Kidney capillary endothelial cell (primary cell): Measurements from ENCODE around the gene ITPK1.
A peak's percentile ranks its signal among the peaks of the same experiment; 100 is the strongest.

Source experiments
- DNase-seq: peaks from one replicate; pipeline ENCODE4 v3.0.0-alpha.2; 2018; ENCODE audit warnings: low spot score

Gene ITPK1

DNA sequence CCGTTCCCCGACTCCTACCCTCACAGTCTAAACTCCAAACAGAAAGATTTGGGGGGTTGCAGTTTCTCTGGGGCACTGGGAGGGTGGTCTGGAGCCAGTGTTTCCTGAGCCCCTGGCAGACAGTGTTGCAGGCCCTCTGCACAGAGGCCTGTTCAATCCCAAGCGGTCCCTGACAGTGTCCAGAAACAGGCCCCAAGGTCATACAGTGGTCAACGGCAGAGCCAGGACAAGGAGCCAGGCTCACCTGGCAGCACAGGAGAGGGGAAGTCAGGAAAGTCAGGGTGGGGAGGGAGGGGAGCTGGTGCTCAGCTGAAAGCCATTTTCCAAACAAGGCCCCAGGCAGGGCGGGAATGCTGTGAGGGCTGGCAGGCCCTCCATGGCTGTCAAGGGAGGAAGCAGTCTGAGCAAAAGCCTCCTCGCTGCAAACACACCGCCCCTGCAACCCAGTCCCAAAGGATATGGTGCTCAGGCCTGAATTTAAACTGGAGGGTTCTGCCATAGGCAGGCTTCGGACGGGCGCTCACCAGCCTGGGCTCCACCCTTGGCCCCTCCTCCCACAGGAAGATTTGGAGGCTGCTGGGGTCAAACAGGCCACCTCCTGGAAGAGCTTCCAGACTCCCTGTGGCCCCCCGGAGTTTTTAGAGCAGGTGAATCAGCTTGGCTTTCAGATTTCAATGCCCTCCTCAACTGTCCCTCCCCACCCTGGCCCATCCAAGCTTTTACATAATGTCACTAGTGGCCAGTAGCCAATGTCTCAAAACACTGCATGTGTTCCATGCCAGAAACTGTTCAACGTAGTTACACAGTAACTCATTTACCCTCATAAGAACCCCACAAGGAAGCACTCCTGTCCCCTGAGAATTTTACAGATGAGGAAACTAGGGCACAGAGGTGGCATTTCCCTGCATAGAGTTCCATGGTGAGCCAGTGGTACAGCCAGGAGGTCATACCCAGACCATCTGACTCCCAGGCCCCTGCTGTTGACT is 151.3 kb downstream of the ITPK1 start:
- no peak for DNase-seq

GRCh38 chr14:92963301-92964123 is 152.2 kb downstream of the ITPK1 start:
- DNase-seq, result no peak

- DNase-seq, result no peak
These were observed 153.0 kb downstream of the ITPK1 start for GRCh38 chr14:92962831-92963095.

GRCh38 chr14:92962031-92962830 is 153.5 kb downstream of the ITPK1 start:
- no peak for DNase-seq

DNA sequence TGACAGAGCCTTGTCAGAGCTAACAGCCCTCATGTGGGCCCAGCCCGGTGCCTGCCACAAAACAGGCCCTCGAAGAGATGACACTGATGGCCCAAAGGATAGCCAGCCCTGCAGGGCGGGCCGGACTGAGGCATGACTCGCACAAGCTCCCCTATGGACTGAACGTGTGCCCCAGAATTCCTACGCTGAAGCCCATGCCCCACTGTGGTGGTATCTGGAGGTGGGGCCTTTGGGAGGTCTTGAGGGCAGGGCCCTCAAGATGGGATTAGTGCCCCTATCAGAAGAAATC is 154.2 kb downstream of the ITPK1 start:
- DNase-seq, result no peak

GRCh38 chr14:92960706-92961566 is 154.8 kb downstream of the ITPK1 start:
- peak; percentile 74 for DNase-seq

DNA sequence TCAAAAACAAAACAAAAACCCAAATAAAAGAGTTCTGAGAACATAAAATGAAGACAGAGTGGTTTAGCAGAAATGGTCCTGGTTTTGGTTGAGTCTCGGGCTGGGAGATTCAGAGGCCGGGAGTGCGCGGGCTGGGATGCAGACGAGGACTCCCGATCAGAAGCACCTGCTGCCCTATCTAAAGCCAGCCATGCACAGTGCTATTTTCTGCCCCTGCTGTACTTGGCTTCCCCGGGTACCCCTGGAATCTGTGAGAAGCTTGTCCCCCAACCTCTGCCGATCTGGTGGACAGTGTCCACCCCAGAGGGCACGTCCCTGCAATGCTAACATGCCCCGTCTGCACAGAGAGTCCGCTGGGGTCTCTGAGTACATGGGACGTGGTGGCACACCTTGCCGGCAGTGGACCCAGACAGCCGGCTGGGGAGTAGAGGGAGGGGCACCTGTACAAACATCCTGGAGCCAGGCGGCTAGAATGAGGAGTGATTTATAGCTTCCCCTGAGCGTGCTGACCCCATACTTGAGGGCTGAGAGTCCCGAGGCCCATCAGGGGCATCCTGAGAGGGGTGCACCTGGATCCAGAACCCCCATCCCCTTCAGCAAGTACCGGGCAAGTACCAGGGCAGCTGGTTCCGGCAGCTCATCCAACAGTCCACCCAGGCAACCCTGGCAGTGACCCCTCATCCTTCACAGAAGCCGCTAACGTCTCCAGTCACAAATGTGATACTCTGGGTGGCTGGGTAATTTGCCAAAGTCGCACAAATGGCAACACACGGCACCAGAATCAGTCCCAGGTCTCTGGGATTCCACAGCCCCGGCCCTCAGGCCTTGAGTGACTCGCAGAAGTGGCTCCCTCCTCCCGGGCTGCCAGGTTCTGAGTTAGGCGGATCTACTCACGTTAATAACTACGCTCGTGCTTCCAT is 155.7 kb downstream of the ITPK1 start:
- DNase-seq, result no peak

- DNase-seq, result no peak
These were observed 156.6 kb downstream of the ITPK1 start for GRCh38 chr14:92959189-92959531.

GRCh38 chr14:92958373-92959188 is 157.1 kb downstream of the ITPK1 start:
- DNase-seq, result no peak

GRCh38 chr14:92956961-92957360 is 158.8 kb downstream of the ITPK1 start:
- DNase-seq, result no peak

GRCh38 chr14:92955381-92955780 is 160.3 kb downstream of the ITPK1 start:
- no peak for DNase-seq

DNA sequence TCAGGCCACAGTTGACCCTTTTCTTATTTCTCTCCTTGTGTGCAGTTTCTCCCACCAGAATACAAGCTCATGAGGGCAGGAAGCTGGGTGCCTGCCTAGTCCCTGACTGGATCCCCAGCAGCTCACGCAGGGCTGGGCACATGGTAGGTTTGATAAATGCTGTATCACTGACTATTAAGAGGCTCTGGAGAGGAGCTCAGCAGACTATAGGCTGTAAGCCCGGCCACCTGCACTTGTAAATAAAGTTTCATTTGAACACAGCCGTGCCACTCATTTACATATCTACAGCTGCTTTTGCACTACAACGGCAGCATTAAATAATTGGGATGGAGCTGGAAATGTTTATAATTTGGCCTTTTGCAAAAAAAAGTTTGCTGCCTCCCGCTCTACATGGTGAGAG is 160.8 kb downstream of the ITPK1 start:
- DNase-seq, result no peak

GRCh38 chr14:92953526-92953925 is 162.2 kb downstream of the ITPK1 start:
- DNase-seq, result no peak

DNA sequence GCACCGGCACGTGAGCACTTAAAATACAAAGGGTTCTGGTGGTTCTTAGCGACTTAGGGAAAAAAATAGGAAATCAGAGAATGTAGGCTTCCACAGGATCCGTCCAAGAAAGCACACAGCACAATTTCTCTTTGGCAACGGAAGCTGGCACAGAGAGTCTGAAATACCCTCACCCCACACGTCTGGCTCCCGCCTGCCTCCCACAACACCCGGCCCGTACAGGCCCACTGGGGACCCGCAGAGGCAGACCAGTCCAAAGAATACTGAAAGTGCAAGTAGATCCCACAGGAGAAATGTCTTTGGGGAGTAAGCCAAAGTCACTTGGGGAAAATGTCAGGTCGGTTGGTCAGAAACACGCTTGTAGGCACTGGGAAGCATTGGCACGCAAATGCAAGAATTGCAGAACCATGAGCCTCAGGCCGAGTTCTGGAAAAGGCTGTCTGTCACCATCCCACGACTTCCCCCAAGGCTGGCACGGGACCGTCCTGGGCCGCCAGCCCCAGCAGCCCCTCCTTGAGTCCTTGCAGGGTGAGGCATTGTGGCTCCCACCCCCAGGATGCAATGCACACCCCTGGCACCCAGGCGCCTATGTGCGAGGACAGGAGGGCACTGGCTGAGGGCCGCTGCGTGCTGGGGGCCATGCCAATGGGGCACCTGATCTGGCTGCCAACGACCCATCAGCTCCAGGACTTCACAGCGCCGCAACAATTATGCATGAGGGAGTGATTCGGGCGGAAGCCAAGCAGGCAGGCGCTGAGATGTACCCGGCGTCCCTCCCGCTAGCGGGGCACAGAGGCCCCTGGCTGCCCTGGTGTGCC is 163.0 kb downstream of the ITPK1 start:
- no peak for DNase-seq

DNA sequence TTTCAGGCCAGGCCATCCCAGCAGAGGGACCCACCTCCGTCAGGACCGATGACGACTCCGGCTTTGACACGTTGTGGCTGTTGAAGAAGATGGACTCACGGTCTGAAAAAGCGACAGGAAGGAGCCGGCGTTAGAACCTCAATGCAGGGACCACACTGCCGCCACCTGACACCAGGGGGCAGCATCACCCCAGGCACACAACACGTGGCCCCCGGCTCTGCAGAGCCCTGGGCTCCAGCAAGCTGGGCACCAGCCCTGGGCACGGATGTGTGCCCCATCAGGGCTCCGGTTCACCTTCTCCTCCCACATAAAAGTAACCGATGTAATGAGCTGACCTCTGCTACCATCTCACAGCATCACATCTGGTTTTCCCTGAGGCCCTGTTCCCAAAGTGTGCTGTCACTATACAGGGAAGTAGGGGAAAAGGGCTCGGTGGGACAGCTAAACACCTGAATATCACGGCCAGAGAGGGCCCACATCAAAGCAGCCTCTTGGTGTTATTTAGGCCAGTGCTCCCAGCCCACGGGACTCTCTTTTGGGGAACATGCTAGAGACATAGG is 163.7 kb downstream of the ITPK1 start:
- DNase-seq, result peak; percentile 64

DNA sequence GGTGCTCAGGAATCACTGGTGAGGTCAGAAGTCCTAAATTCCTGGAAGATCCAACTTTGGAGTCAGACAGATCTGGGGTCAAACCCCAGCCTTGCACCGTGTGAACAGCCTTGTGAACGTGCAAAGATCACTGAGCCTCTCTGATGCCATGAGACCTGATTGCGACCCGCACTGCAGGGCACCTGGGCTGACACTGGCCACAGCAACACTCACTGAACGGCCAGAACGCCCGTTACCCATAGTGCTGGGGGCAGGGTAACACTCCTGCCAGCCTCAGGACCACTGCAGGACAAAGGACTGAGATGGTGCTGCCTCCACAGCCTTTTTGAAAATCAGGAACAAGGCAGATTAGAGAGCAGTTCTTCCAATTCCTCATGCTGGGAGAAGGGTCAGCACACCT is 164.5 kb downstream of the ITPK1 start:
- no peak for DNase-seq

DNA sequence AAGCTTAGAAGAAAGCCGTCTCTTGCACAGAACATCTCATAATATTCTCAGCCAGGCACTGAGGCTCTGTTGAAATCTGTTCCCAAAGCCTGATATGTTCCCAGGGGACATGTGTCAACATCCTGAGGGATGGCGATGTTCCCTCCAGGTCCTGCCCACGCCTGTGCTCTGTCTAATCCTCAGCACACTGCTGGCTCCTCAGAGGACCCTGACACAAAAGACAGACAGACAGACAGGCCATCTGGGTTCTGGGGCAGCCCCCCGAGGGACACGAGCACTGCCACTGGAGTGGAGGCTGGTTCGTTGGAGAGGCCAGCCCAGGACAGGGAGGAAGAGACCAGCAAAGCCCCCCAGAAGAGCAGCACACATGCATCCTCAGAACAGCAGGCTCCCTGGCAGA is 165.0 kb downstream of the ITPK1 start:
- DNase-seq, result no peak

DNA sequence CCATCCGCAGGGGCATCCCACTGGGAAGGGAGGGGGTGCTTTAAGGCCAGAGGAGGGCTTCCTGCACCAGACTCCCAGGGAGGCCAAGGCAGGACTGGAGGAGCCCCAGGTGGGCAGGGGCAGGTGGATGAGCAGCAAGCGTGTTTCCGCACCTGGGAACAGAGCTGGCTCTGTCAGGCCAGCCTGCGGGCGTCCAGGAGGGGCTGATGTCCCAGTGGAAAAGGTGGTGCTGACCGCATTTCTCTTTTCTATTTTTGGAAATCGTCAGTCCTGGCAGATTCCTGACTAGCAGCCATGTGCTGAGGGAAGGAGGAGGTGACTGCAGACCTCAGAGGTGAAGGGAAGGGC is 165.6 kb downstream of the ITPK1 start:
- DNase-seq, result no peak
